ENCODE data around the gene DLGAP1. TPM values are rescaled to one million over a fixed set of nuclear protein-coding genes. Genes with fewer than 3 reads are reported as not detected.
"Not testable (repeated sequence)": the region's sequence is repeated elsewhere in the genome, so short reads cannot be mapped to it uniquely, and the experiment has no call there.

Gene DLGAP1
- total RNA-seq, 1 donor from 2014 or later, result 2.0 TPM

- DNase-seq (ENCODE audit: extremely low read depth, low read depth, low spot score), result no peak
Observed at GRCh38 chr18:3619746-3620145, 835.4 kb downstream of the DLGAP1 start.

- DNase-seq (ENCODE audit: extremely low read depth, low read depth, low spot score), result no peak
Observed at GRCh38 chr18:3619222-3619621, 835.9 kb downstream of the DLGAP1 start.

- no peak for DNase-seq (ENCODE audit: extremely low read depth, low read depth, low spot score)
Observed at GRCh38 chr18:3616744-3617143, 838.4 kb downstream of the DLGAP1 start.

GRCh38 chr18:3616142-3616541 is 839.0 kb downstream of the DLGAP1 start:
- no peak for DNase-seq (ENCODE audit: extremely low read depth, low read depth, low spot score)

GRCh38 chr18:3615374-3615985 is 839.6 kb downstream of the DLGAP1 start:
- no peak for DNase-seq (ENCODE audit: extremely low read depth, low read depth, low spot score)

- DNase-seq (ENCODE audit: extremely low read depth, low read depth, low spot score), result no peak
Observed at GRCh38 chr18:3612315-3612714, 842.8 kb downstream of the DLGAP1 start.

- no peak for DNase-seq (ENCODE audit: extremely low read depth, low read depth, low spot score)
Observed at GRCh38 chr18:3611313-3612090, 843.6 kb downstream of the DLGAP1 start.

- DNase-seq (ENCODE audit: extremely low read depth, low read depth, low spot score), result no peak
Observed at GRCh38 chr18:3610813-3611212, 844.3 kb downstream of the DLGAP1 start.

- no peak for DNase-seq (ENCODE audit: extremely low read depth, low read depth, low spot score)
Observed at GRCh38 chr18:3610188-3610708, 844.9 kb downstream of the DLGAP1 start.

GRCh38 chr18:3608488-3608887 is 846.6 kb downstream of the DLGAP1 start:
- no peak for DNase-seq (ENCODE audit: extremely low read depth, low read depth, low spot score)

- not testable (repeated sequence) for DNase-seq (ENCODE audit: extremely low read depth, low read depth, low spot score)
Observed at GRCh38 chr18:3608099-3608453, 847.0 kb downstream of the DLGAP1 start.

- no peak for DNase-seq (ENCODE audit: extremely low read depth, low read depth, low spot score)
Observed at GRCh38 chr18:3607309-3608098, 847.6 kb downstream of the DLGAP1 start.

GRCh38 chr18:3606863-3607262 is 848.2 kb downstream of the DLGAP1 start:
- DNase-seq (ENCODE audit: extremely low read depth, low read depth, low spot score), result not testable (repeated sequence)

- DNase-seq (ENCODE audit: extremely low read depth, low read depth, low spot score), result no peak
Observed at GRCh38 chr18:3605954-3606443, 849.1 kb downstream of the DLGAP1 start.

GRCh38 chr18:3605486-3605952 is 849.6 kb downstream of the DLGAP1 start:
- no peak for DNase-seq (ENCODE audit: extremely low read depth, low read depth, low spot score)

GRCh38 chr18:3604498-3605408 is 850.4 kb downstream of the DLGAP1 start:
- DNase-seq (ENCODE audit: extremely low read depth, low read depth, low spot score), result peak; percentile 77

- no peak for DNase-seq (ENCODE audit: extremely low read depth, low read depth, low spot score)
Observed at GRCh38 chr18:3604235-3604497, 850.9 kb downstream of the DLGAP1 start.

- peak; percentile 94 for DNase-seq (ENCODE audit: extremely low read depth, low read depth, low spot score)
Observed at GRCh38 chr18:3603421-3604234, 851.5 kb downstream of the DLGAP1 start.

GRCh38 chr18:3601106-3601755 is 853.9 kb downstream of the DLGAP1 start:
- DNase-seq (ENCODE audit: extremely low read depth, low read depth, low spot score), result not testable (repeated sequence)

Data from glomerular endothelial cell (primary cell).